DOHH2 (cell line): ENCODE results near the gene ARID1B.

ENCODE experiments used
- CTCF ChIP-seq: fragments of 200-600 bp; sonication (generic); IDR thresholded peaks from one replicate; pipeline ENCODE4 v1.5.1; 2014; ENCODE audit warnings: antibody characterized with exemption, mild to moderate bottlenecking, low read depth, low read length; ENCODE audit not compliant: poor library complexity, severe bottlenecking
- EZH2phosphoT487 ChIP-seq: fragments of 200-600 bp; sonication (generic); IDR thresholded peaks from 2 replicates; pipeline ENCODE4 v1.6.1; 2017; ENCODE audit warnings: borderline replicate concordance, mild to moderate bottlenecking, antibody characterized with exemption, low read length, moderate library complexity, mixed read lengths

DNA sequence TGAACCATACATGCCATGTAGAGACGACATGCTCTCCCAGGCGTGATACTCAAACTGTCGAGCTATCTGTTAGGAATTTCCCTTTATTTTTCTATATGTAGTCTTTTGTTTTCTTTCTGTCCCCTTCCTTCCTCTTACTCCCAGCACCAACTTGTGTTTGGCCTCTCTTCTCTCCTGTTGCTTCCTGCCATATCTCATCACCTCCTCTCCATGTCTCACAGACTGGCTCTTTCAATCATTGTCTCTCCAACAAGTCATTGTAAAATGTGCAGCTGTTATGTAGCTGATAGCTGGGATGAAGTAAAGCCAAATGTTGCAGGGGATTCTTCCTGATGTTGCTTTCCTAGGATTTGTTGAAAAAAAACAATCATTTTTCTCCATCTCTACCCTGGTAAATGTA, 311.7 kb downstream of the ARID1B start:
- TF ChIP-seq CTCF (no peak), EZH2phosphoT487 (no peak)
